ENCODE data around the gene MEN1. TPM values are rescaled to one million over a fixed set of nuclear protein-coding genes. Genes with fewer than 3 reads are reported as not detected.
A peak's percentile ranks its signal among the peaks of the same experiment; 100 is the strongest.

MEN1 gene
- total RNA-seq, 2 donors from 2014 or later = 11.6 to 16.0 TPM

GRCh38 chr11:64856382-64857227 lies 46.3 kb upstream of the MEN1 start:
- peak; percentile 89 for DNase-seq (ENCODE audit: low spot score)
- H3K4me3 ChIP-seq = peak overlapping the region; percentile 11
- no peak for TF ChIP-seq CTCF (IDR thresholded peaks at IDR 0.05)
- peak overlapping the region; percentile 83 to 96 for H3K27ac ChIP-seq
- peaks cover 33% of the 10 kb centered on the region for H3K36me3 ChIP-seq
- no peaks in the 10 kb centered on the region for H3K27me3 ChIP-seq (replicated peaks; ENCODE audit: insufficient read depth)
- H3K9me3 ChIP-seq = no peaks in the 10 kb centered on the region
- H3K4me1 ChIP-seq (ENCODE audit: control insufficient read depth in 1 of 2, low read depth in 2 of 2) = peaks cover 53 to 86% of the 10 kb centered on the region in 2 donors
- peak; percentile 69 for ATAC-seq (ENCODE audit: insufficient number of reproducible peaks, low FRiP score, low read depth)

GRCh38 chr11:64855596-64856304 lies 45.4 kb upstream of the MEN1 start:
- no peak for TF ChIP-seq CTCF (IDR thresholded peaks at IDR 0.05)
- DNase-seq (ENCODE audit: low spot score) (no peak), ATAC-seq (ENCODE audit: insufficient number of reproducible peaks, low FRiP score, low read depth) (no peak)
- Histone ChIP-seq H3K27me3 (replicated peaks; ENCODE audit: insufficient read depth) (no peaks in the 10 kb centered on the region), H3K4me1 (ENCODE audit: control insufficient read depth in 1 of 2, low read depth in 2 of 2) (peaks cover 50 to 85% of the 10 kb centered on the region in 2 donors), H3K9me3 (no peaks in the 10 kb centered on the region), H3K4me3 (peak overlapping the region; percentile 35), H3K27ac (peak overlapping the region; percentile 83 to 96), H3K36me3 (peaks cover 33% of the 10 kb centered on the region)

GRCh38 chr11:64854534-64855502 lies 44.5 kb upstream of the MEN1 start:
- peak; percentile 58 for ATAC-seq (ENCODE audit: insufficient number of reproducible peaks, low FRiP score, low read depth)
- peak; percentile 88 for DNase-seq (ENCODE audit: low spot score)
- Histone ChIP-seq H3K9me3 (no peaks in the 10 kb centered on the region), H3K27me3 (replicated peaks; ENCODE audit: insufficient read depth) (no peaks in the 10 kb centered on the region), H3K36me3 (peaks cover 33% of the 10 kb centered on the region), H3K27ac (peak overlapping the region; percentile 83 to 96), H3K4me3 (peak overlapping the region; percentile 35), H3K4me1 (ENCODE audit: control insufficient read depth in 1 of 2, low read depth in 2 of 2) (peaks cover 52 to 83% of the 10 kb centered on the region in 2 donors)
- TF ChIP-seq CTCF (IDR thresholded peaks at IDR 0.05) = no peak

- no peaks in the 10 kb centered on the region for H3K27me3 ChIP-seq (replicated peaks; ENCODE audit: insufficient read depth)
- H3K4me1 ChIP-seq (ENCODE audit: control insufficient read depth in 1 of 2, low read depth in 2 of 2) = peaks cover 52 to 83% of the 10 kb centered on the region in 2 donors
- H3K9me3 ChIP-seq = no peaks in the 10 kb centered on the region
- H3K4me3 ChIP-seq = no peak overlapping the region
- no peak for TF ChIP-seq CTCF (IDR thresholded peaks at IDR 0.05)
- no peak for DNase-seq (ENCODE audit: low spot score)
- no peak for ATAC-seq (ENCODE audit: insufficient number of reproducible peaks, low FRiP score, low read depth)
- peaks cover 26% of the 10 kb centered on the region for H3K36me3 ChIP-seq
- H3K27ac ChIP-seq = peak overlapping the region; percentile 83 to 96
Measured at GRCh38 chr11:64854157-64854533, 43.8 kb upstream of the MEN1 start.

All from thoracic aorta (tissue), 2 donors.